GM21390 (cell line): Measurements from ENCODE around the gene TYW1.
"Not testable (repeated sequence)": the region's sequence is repeated elsewhere in the genome, so short reads cannot be mapped to it uniquely, and the experiment has no call there.

Experiments
- ATAC-seq: cut with Tn5 transposase; IDR thresholded peaks from one replicate; pipeline ENCODE4 v1.9.1; 2021; ENCODE audit not compliant: unreplicated experiment

The TYW1 gene

GRCh38 chr7:66996444-66997191, at the start of gene TYW1:
Gene TYW1, plus strand, starts transcription at chr7:66996833. Its CDS starts 146 bp downstream, at chr7:66996979.
- peak; percentile 88 for ATAC-seq

GRCh38 chr7:66948480-66949109, 48.0 kb upstream of the TYW1 start:
- ATAC-seq, result no peak

- no peak for ATAC-seq
These were observed 46.3 kb upstream of the TYW1 start for GRCh38 chr7:66950311-66950710.

- no peak for ATAC-seq
These were observed 45.9 kb upstream of the TYW1 start for GRCh38 chr7:66950763-66951162.

- ATAC-seq, result no peak
These were observed 44.1 kb upstream of the TYW1 start for GRCh38 chr7:66952343-66953043.

- ATAC-seq, result no peak
These were observed 43.6 kb upstream of the TYW1 start for GRCh38 chr7:66953044-66953427.

GRCh38 chr7:66957595-66958290, 38.9 kb upstream of the TYW1 start:
- no peak for ATAC-seq

GRCh38 chr7:66958538-66959350, 37.9 kb upstream of the TYW1 start:
- ATAC-seq, result no peak

- no peak for ATAC-seq
These were observed 36.4 kb upstream of the TYW1 start for GRCh38 chr7:66960192-66960591.

GRCh38 chr7:66961096-66961495, 35.5 kb upstream of the TYW1 start:
- no peak for ATAC-seq

- ATAC-seq, result no peak
These were observed 32.2 kb upstream of the TYW1 start for GRCh38 chr7:66964411-66964810.

- no peak for ATAC-seq
These were observed 29.6 kb upstream of the TYW1 start for GRCh38 chr7:66967029-66967428.

- ATAC-seq, result not testable (repeated sequence)
These were observed 27.6 kb upstream of the TYW1 start for GRCh38 chr7:66969001-66969400.

GRCh38 chr7:66970310-66970709, 26.3 kb upstream of the TYW1 start:
- no peak for ATAC-seq

- ATAC-seq, result no peak
These were observed 21.5 kb upstream of the TYW1 start for GRCh38 chr7:66974986-66975590.

- ATAC-seq, result not testable (repeated sequence)
These were observed 18.3 kb upstream of the TYW1 start for GRCh38 chr7:66978312-66978711.

- not testable (repeated sequence) for ATAC-seq
These were observed 17.6 kb upstream of the TYW1 start for GRCh38 chr7:66979013-66979412.

GRCh38 chr7:66980336-66980735, 16.3 kb upstream of the TYW1 start:
- ATAC-seq, result not testable (repeated sequence)

- ATAC-seq, result not testable (repeated sequence)
These were observed 7.1 kb upstream of the TYW1 start for GRCh38 chr7:66989552-66989951.

- ATAC-seq, result not testable (repeated sequence)
These were observed 2.6 kb upstream of the TYW1 start for GRCh38 chr7:66994051-66994450.
